Right atrium auricular region (tissue), 2 donors: ENCODE measurements around the gene ZNF263. TPM values are rescaled to one million over a fixed set of nuclear protein-coding genes. Genes with fewer than 3 reads are reported as not detected.

Source experiments
- DNase-seq: peaks from one replicate; pipeline ENCODE4 v3.0.0-alpha.2; 2019; ENCODE audit warnings: low spot score
- H3K27ac ChIP-seq, 2 donors: fragments of 200-600 bp; sonication (generic); 1 replicate in 1 of 2; 2 replicates in 1 of 2; pipeline ENCODE4 v1.5.1; 2016 to 2019
- H3K27me3 ChIP-seq, 2 donors: fragments of 200-600 bp; sonication (generic); one replicate each; pipeline versions ENCODE4 v1.5.1 to v1.6.0; 2017 to 2019
- H3K36me3 ChIP-seq: fragments of 200-600 bp; sonication (generic); one replicate; pipeline ENCODE4 v1.5.1; 2016
- H3K4me1 ChIP-seq, 2 donors: fragments of 200-600 bp; sonication (generic); one replicate each; pipeline versions ENCODE4 v1.5.1 to v1.6.0; 2017 to 2019
- H3K4me3 ChIP-seq, 2 donors: fragments of 200-600 bp; sonication (generic); 1 replicate in 1 of 2; 2 replicates in 1 of 2; pipeline ENCODE4 v1.5.1; 2017 to 2019; ENCODE audit warnings: mild to moderate bottlenecking in 1 of 2, moderate library complexity in 1 of 2
- H3K9me3 ChIP-seq, 2 donors: fragments of 200-600 bp; sonication (generic); one replicate each; pipeline ENCODE4 v1.5.1; 2019
- total RNA-seq, 2 donors: library from RNA; depleted of rRNA; stranded (reverse); fragments of >200 nt; gene quantifications; one replicate each; pipeline ENCODE4 v1.1.0, GENCODE V29; 2016
- TF ChIP-seq, protein P1 (sequence below), 2 donors: fragments of 200-600 bp; sonication (generic); IDR thresholded peaks; one replicate each; pipeline ENCODE4 v1.5.1; 2019; ENCODE audit warnings: antibody characterized with exemption in 2 of 2

The ZNF263 gene
- total RNA-seq, 2 donors from 2014 or later = 11.0 to 18.0 TPM

DNA sequence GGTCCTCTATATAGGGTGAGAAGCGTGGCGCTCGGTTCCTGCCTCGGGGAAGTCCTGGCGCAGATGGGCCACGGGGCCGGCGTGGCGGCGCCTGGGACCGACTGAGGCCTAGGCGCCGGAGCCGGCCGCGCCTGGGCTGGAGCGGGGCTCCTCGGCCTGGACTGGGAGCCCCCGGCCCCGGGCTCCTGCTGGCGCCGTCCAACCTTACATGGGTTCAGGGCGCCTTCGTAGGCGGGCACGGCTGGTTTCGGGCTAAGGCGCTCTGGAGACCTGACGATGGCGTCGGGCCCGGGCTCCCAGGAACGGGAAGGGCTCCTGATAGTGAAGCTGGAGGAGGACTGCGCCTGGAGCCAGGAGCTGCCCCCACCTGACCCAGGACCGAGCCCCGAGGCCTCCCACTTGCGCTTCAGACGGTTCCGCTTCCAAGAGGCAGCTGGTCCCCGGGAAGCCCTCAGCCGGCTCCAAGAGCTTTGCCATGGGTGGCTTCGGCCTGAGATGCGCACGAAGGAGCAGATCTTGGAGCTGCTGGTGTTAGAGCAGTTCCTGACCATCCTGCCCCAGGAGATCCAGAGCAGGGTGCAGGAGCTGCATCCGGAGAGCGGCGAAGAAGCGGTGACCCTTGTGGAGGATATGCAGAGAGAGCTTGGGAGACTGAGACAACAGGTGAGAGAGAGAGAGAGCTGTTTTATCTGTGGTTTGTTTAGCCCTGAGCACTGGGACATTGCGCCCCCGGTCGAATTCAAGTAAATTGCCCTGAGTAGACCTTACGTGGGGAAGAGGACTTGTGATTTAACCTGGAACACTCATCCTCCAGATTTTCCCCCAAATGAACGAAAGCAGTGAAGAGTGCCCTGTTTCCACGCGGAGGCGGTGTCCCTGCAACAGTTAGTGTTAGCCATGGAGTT is 504 bp downstream of the ZNF263 start:
- H3K27ac ChIP-seq = peak overlapping the region; percentile 94 to 99
- peak overlapping the region; percentile 92 for H3K4me3 ChIP-seq
- no peak for DNase-seq
- H3K4me1 ChIP-seq = peaks cover 0 to 33% of the 10 kb centered on the region in 2 donors
- H3K36me3 ChIP-seq = peaks cover 30% of the 10 kb centered on the region
- H3K27me3 ChIP-seq = no peaks in the 10 kb centered on the region
- TF ChIP-seq, protein P1, sequence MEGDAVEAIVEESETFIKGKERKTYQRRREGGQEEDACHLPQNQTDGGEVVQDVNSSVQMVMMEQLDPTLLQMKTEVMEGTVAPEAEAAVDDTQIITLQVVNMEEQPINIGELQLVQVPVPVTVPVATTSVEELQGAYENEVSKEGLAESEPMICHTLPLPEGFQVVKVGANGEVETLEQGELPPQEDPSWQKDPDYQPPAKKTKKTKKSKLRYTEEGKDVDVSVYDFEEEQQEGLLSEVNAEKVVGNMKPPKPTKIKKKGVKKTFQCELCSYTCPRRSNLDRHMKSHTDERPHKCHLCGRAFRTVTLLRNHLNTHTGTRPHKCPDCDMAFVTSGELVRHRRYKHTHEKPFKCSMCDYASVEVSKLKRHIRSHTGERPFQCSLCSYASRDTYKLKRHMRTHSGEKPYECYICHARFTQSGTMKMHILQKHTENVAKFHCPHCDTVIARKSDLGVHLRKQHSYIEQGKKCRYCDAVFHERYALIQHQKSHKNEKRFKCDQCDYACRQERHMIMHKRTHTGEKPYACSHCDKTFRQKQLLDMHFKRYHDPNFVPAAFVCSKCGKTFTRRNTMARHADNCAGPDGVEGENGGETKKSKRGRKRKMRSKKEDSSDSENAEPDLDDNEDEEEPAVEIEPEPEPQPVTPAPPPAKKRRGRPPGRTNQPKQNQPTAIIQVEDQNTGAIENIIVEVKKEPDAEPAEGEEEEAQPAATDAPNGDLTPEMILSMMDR (IDR thresholded peaks at IDR 0.05) = no peak
- peaks cover 7 to 36% of the 10 kb centered on the region in 2 donors for H3K9me3 ChIP-seq

DNA sequence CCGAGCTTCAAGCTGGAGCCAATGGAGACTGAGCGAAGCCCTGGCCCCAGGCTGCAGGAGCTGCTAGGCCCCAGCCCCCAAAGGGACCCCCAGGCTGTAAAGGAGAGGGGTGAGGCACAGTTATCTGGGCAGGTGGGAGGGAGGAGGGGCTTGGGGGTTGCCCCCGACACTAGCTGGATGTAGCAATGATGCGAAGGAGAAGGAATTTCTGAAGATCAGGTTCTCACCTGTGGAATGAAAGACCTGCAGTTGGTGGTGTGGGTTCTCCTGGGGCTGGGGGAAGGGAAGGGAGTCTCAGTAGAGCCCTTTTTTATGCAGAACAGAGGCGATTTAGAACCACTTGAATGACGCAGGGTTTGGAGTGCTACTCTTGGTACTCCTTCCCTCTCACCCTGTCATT is 1.8 kb downstream of the ZNF263 start:
- DNase-seq = no peak
- TF ChIP-seq, protein P1 (IDR thresholded peaks at IDR 0.05) = no peak
- H3K36me3 ChIP-seq = peaks cover 43% of the 10 kb centered on the region
- peaks cover 20 to 49% of the 10 kb centered on the region in 2 donors for H3K9me3 ChIP-seq
- H3K4me1 ChIP-seq = peaks cover 0 to 33% of the 10 kb centered on the region in 2 donors
- H3K27me3 ChIP-seq = no peaks in the 10 kb centered on the region
- no peak overlapping the region for H3K27ac ChIP-seq
- H3K4me3 ChIP-seq = no peak overlapping the region

DNA sequence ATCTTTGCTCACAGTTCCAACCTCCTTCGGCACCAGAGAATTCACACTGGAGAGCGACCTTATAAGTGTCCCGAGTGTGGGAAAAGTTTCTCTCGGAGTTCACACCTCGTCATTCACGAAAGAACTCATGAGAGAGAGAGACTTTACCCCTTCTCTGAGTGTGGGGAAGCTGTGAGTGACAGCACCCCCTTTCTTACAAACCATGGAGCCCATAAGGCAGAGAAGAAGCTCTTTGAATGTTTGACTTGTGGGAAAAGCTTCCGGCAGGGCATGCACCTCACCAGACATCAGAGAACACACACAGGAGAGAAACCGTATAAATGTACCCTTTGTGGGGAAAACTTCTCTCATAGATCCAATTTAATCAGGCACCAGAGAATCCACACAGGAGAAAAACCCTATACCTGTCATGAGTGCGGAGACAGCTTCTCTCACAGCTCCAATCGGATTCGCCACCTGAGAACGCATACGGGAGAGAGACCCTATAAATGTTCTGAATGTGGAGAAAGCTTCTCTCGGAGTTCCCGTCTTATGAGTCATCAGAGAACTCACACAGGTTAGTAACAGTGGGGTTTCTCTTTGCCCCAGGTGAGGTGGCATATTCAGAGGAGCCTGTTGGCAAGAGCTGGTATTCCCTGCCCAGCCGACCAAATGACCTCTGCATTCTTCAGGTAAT is 6.8 kb downstream of the ZNF263 start:
- H3K27me3 ChIP-seq = no peaks in the 10 kb centered on the region
- TF ChIP-seq, protein P1 (IDR thresholded peaks at IDR 0.05) = no peak
- H3K4me3 ChIP-seq = no peak overlapping the region
- peaks cover 78% of the 10 kb centered on the region for H3K36me3 ChIP-seq
- H3K27ac ChIP-seq = no peak overlapping the region
- H3K4me1 ChIP-seq = peaks cover 0 to 11% of the 10 kb centered on the region in 2 donors
- H3K9me3 ChIP-seq = peaks cover 32 to 97% of the 10 kb centered on the region in 2 donors
- DNase-seq = no peak

DNA sequence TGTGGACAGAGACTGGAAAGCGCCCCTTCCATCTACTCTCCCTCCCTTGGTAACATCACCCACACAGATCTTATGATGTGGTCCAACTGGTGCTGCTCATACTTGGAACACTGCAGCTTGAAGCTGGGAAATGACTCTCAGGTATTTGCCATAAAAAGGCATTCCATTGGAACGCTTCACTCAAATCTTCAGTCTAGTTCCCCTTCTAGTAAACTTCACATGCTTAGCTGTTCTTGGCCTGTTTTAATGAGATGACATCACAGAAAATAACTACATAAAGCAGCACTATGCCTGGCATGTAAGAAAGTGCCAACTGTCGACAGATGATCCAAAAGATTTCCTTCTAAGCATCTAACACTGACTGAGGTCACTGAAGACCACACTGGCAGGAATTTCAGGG is 9.3 kb downstream of the ZNF263 start:
- H3K27ac ChIP-seq = no peak overlapping the region
- no peaks in the 10 kb centered on the region for H3K4me1 ChIP-seq
- peaks cover 58% of the 10 kb centered on the region for H3K36me3 ChIP-seq
- TF ChIP-seq, protein P1 (IDR thresholded peaks at IDR 0.05) = no peak
- DNase-seq = no peak
- H3K27me3 ChIP-seq = no peaks in the 10 kb centered on the region
- peaks cover 32 to 95% of the 10 kb centered on the region in 2 donors for H3K9me3 ChIP-seq
- H3K4me3 ChIP-seq = no peak overlapping the region

DNA sequence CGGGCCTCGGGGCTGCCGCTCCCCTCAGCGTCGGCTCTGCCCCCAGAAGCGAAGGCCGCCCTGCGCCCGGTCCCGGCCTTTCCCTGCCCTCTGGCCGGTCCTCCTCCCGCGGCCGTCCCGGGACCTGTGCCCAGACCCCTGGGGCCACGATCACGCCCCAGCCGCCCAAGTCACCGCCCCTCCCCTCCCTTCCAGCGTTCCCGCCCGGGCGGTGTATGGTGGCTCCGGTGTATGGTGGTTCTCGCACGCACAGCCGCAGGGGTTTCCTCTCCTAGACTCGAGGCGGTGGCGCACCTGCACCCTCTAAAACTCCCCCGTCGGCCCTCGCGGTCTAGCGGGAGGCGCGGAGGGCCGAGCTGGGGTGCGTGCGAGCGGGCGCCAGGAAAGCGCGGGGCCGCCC is 11.9 kb downstream of the ZNF263 start:
- DNase-seq = no peak
- TF ChIP-seq, protein P1 (IDR thresholded peaks at IDR 0.05) = no peak
- no peaks in the 10 kb centered on the region for H3K27me3 ChIP-seq
- H3K36me3 ChIP-seq = peaks cover 47% of the 10 kb centered on the region
- peaks cover 11 to 94% of the 10 kb centered on the region in 2 donors for H3K9me3 ChIP-seq
- H3K4me1 ChIP-seq = no peaks in the 10 kb centered on the region
- no peak overlapping the region for H3K4me3 ChIP-seq
- no peak overlapping the region for H3K27ac ChIP-seq
